ENCODE measurements around the gene TSSC4.

- no peak for TF ChIP-seq CTCF (IDR thresholded peaks at IDR 0.05)
- TF ChIP-seq POLR2A (IDR thresholded peaks at IDR 0.05) = no peak
Measured at GRCh38 chr11:2447253-2447950, 46.9 kb downstream of the TSSC4 start.
